Transverse colon (tissue), 4 donors: ENCODE results near the gene NHS. TPM values are rescaled to one million over a fixed set of nuclear protein-coding genes. Genes with fewer than 3 reads are reported as not detected.
A peak's percentile ranks its signal among the peaks of the same experiment; 100 is the strongest.

Experiments
- DNase-seq: peaks from one replicate; pipeline ENCODE4 v3.0.0-alpha.2; 2019
- H3K27ac ChIP-seq, 4 donors: fragments of 200-600 bp; sonication (generic); 2 replicates each; pipeline ENCODE4 v1.5.1; 2016 to 2018; ENCODE audit warnings: inconsistent platforms in 4 of 4
- H3K27me3 ChIP-seq: fragments of 200-600 bp; sonication (generic); 2 replicates; pipeline ENCODE4 v1.5.1; 2017; ENCODE audit warnings: inconsistent platforms
- H3K36me3 ChIP-seq, 4 donors: fragments of 200-600 bp; sonication (generic); 2 replicates each; pipeline ENCODE4 v1.5.1; 2017 to 2019; ENCODE audit warnings: inconsistent platforms in 4 of 4
- H3K4me1 ChIP-seq, 4 donors: fragments of 200-600 bp; sonication (generic); 2 replicates each; pipeline ENCODE4 v1.5.1; 2017 to 2020; ENCODE audit warnings: inconsistent platforms in 4 of 4
- H3K4me3 ChIP-seq, 4 donors: fragments of 200-600 bp; sonication (generic); 1 replicate in 1 of 4; 2 replicates in 3 of 4; pipeline versions ENCODE4 v1.5.1 to v1.6.1; 2017 to 2019; ENCODE audit warnings: inconsistent platforms in 4 of 4
- H3K9me3 ChIP-seq, 2 donors: fragments of 200-600 bp; sonication (generic); 2 replicates each; pipeline ENCODE4 v1.5.1; 2017 to 2019; ENCODE audit warnings: inconsistent platforms in 2 of 2
- CTCF ChIP-seq, 5 experiments: fragments of 200-600 bp in 3 of 5; fragments of 450-650 bp in 2 of 5; sonication (generic) in 3 of 5; IDR thresholded peaks; 1 replicate in 2 of 5; 2 replicates in 3 of 5; pipeline ENCODE4 v1.5.1; 2016 to 2017; ENCODE audit warnings: antibody characterized with exemption in 5 of 5, inconsistent platforms in 3 of 5, mild to moderate bottlenecking in 2 of 5, moderate library complexity in 1 of 5
- EP300 ChIP-seq: sonication (generic); formaldehyde crosslinking; IDR thresholded peaks from one replicate; pipeline ENCODE4 v1.6.1; 2017; ENCODE audit warnings: antibody characterized with exemption, low read depth
- POLR2A ChIP-seq: fragments of 450-650 bp; IDR thresholded peaks from one replicate; pipeline ENCODE4 v1.6.1; 2016; ENCODE audit warnings: antibody characterized with exemption, mild to moderate bottlenecking, moderate library complexity
- POLR2AphosphoS5 ChIP-seq, 3 donors: sonication (generic); formaldehyde crosslinking; IDR thresholded peaks; one replicate each; pipeline ENCODE4 v1.6.1; 2016; ENCODE audit warnings: antibody characterized with exemption in 3 of 3
- WGBS, 2 donors: methylation state at CpG; one replicate each; pipeline ENCODE4 v1.1.5; 2018; ENCODE audit warnings: low coverage in 1 of 2; 5-methylcytosine and 5-hydroxymethylcytosine counted together
- in situ Hi-C, 4 donors: fragments of 200-750 bp; cut with MboI; loops; one replicate each; pipeline versions ENCODE4 v1.15.0 to v1.15.1; 2017; ENCODE audit warnings: low sequenced_read_pairs in 3 of 4, low pct_ligation_motif_present in 1 of 4, low pct_unique_long_range_greater_than_20kb in 1 of 4
- intact Hi-C: fragments of 100-400 bp; cut with DNase I; formaldehyde crosslinking; loops from one replicate; pipeline ENCODE4 v1.15.1; 2023; ENCODE audit warnings: low total_unique reads
- total RNA-seq, 4 donors: library from RNA; depleted of rRNA; stranded (reverse); fragments of >200 nt; gene quantifications; one replicate each; pipeline ENCODE4 v1.1.0, GENCODE V29; 2016

Gene NHS
- total RNA-seq, 4 donors from 2014 or later: 1.2 to 10.7 (median 5.0) TPM

- Histone ChIP-seq H3K4me1 (no peaks in the 10 kb centered on the region), H3K36me3 (no peaks in the 10 kb centered on the region), H3K27me3 (no peaks in the 10 kb centered on the region), H3K27ac (peak overlapping the region in 1 of 4 donors; percentile 18), H3K9me3 (no peaks in the 10 kb centered on the region), H3K4me3 (no peak overlapping the region)
- intact Hi-C loops (no loop called here), in situ Hi-C loops (no loop called here)
- TF ChIP-seq CTCF (IDR thresholded peaks at IDR 0.05) (no peak), EP300 (no peak), POLR2A (no peak), POLR2AphosphoS5 (IDR thresholded peaks at IDR 0.05) (no peak)
- WGBS, 2 donors: 67% methylated on average over 2 of the region's 2 CpGs; no CpG with 5 or more reads in 1 of the 2 donors
- no peak for DNase-seq
Measured at GRCh38 chrX:17403189-17403691, 28.2 kb downstream of the NHS start.

GRCh38 chrX:17403972-17404371, 29.0 kb downstream of the NHS start:
- Histone ChIP-seq H3K27ac (peak overlapping the region in 1 of 4 donors; percentile 18), H3K36me3 (no peaks in the 10 kb centered on the region), H3K4me3 (no peak overlapping the region), H3K9me3 (no peaks in the 10 kb centered on the region), H3K4me1 (no peaks in the 10 kb centered on the region), H3K27me3 (no peaks in the 10 kb centered on the region)
- no peak for DNase-seq
- WGBS, 2 donors: 59% methylated on average over 3 of the region's 3 CpGs; no CpG with 5 or more reads in 1 of the 2 donors
- no peak for TF ChIP-seq CTCF (IDR thresholded peaks at IDR 0.05)
- TF ChIP-seq POLR2A: no peak
- no peak for TF ChIP-seq EP300
- no peak for TF ChIP-seq POLR2AphosphoS5 (IDR thresholded peaks at IDR 0.05)
- intact Hi-C loops: loop anchor here (1.0 kb wide), 1 partner anchor 25 kb away; no protein-coding TSS in a partner anchor
- in situ Hi-C loops: no loop called here

- Histone ChIP-seq H3K9me3 (no peaks in the 10 kb centered on the region), H3K4me1 (no peaks in the 10 kb centered on the region), H3K36me3 (no peaks in the 10 kb centered on the region), H3K27ac (no peak overlapping the region), H3K4me3 (no peak overlapping the region), H3K27me3 (no peaks in the 10 kb centered on the region)
- TF ChIP-seq POLR2AphosphoS5 (IDR thresholded peaks at IDR 0.05): no peak
- TF ChIP-seq CTCF (IDR thresholded peaks at IDR 0.05): no peak
- no peak for TF ChIP-seq POLR2A
- no peak for TF ChIP-seq EP300
- in situ Hi-C loops: no loop called here
- 70% methylated on average over 5 of the region's 5 CpGs; no CpG with 5 or more reads in 1 of the 2 donors for WGBS, 2 donors
- intact Hi-C loops: no loop called here
- DNase-seq: no peak
Measured at GRCh38 chrX:17405225-17405969, 30.4 kb downstream of the NHS start.

- WGBS, 2 donors: 78 to 100% methylated on average over 1 to 3 of the region's 3 CpGs
- TF ChIP-seq CTCF (IDR thresholded peaks at IDR 0.05): no peak
- TF ChIP-seq POLR2A: no peak
- no peak for TF ChIP-seq POLR2AphosphoS5 (IDR thresholded peaks at IDR 0.05)
- no peak for TF ChIP-seq EP300
- no peak overlapping the region for H3K27ac ChIP-seq
- H3K9me3 ChIP-seq: no peaks in the 10 kb centered on the region
- intact Hi-C loops: no loop called here
- H3K4me1 ChIP-seq: peaks cover 0 to 4% (median 0%) of the 10 kb centered on the region in 4 donors
- DNase-seq: no peak
- no peak overlapping the region for H3K4me3 ChIP-seq
- in situ Hi-C loops: no loop called here
- H3K36me3 ChIP-seq: no peaks in the 10 kb centered on the region
- H3K27me3 ChIP-seq: no peaks in the 10 kb centered on the region
Measured at GRCh38 chrX:17409566-17410290, 34.7 kb downstream of the NHS start.
